Epithelial cell of proximal tubule (primary cell): ENCODE results near the gene PTPRA. TPM values are rescaled to one million over a fixed set of nuclear protein-coding genes. Genes with fewer than 3 reads are reported as not detected.

Experiments used
- DNase-seq: peaks from one replicate; pipeline ENCODE4 v3.0.0-alpha.2; 2011; ENCODE audit warnings: low read depth
- H3K4me3 ChIP-seq: 2 replicates; pipeline ENCODE4 v1.5.1; 2011; ENCODE audit warnings: low read depth, mild to moderate bottlenecking, low read length
- total RNA-seq: library from RNA; depleted of rRNA; stranded (reverse); fragments of >200 nt; gene quantifications from 2 replicates; pipeline ENCODE4 v1.2.3, GENCODE V29; 2015
- TF ChIP-seq, protein P1 (sequence below): conservative IDR thresholded peaks from 2 replicates; pipeline ENCODE4 v1.5.1; 2012; ENCODE audit warnings: low read depth, mild to moderate bottlenecking, low read length

PTPRA gene
- total RNA-seq, 1 donor from 2014 or later = 40.8 TPM

DNA sequence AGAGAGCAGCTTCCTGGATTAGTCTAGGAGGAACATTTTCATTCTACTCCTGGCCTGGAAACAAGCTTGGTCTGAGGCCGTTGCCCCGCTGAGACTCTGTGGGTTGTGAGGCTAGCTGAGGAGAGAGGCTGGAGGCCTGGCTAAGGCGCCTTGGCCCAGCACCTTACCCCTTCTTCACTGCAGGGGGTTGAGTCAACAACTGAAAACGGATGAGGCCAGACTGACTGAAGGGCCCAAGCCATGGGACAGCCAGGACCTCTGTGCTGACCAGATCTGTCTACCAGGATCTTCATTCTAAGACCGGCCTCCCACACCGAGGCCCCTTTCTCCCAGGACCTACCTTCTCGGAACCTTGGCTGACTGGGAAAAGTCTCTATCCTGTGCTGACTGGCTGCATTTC lies 214.8 kb downstream of the PTPRA start:
- TF ChIP-seq, protein P1, sequence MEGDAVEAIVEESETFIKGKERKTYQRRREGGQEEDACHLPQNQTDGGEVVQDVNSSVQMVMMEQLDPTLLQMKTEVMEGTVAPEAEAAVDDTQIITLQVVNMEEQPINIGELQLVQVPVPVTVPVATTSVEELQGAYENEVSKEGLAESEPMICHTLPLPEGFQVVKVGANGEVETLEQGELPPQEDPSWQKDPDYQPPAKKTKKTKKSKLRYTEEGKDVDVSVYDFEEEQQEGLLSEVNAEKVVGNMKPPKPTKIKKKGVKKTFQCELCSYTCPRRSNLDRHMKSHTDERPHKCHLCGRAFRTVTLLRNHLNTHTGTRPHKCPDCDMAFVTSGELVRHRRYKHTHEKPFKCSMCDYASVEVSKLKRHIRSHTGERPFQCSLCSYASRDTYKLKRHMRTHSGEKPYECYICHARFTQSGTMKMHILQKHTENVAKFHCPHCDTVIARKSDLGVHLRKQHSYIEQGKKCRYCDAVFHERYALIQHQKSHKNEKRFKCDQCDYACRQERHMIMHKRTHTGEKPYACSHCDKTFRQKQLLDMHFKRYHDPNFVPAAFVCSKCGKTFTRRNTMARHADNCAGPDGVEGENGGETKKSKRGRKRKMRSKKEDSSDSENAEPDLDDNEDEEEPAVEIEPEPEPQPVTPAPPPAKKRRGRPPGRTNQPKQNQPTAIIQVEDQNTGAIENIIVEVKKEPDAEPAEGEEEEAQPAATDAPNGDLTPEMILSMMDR = no peak
- no peak overlapping the region for H3K4me3 ChIP-seq
- DNase-seq = no peak

Other genes starting within 250 kb of the PTPRA start
- gene NOP56, start 220.8 kb upstream of the PTPRA start, total RNA-seq = 172 and 318 TPM in 2 replicates
- 99.3 and 123 TPM in 2 replicates for gene IDH3B, start 209.3 kb upstream of the PTPRA start, total RNA-seq
- 0.36 and 2.5 TPM in 2 replicates for gene EBF4, start 180.7 kb upstream of the PTPRA start, total RNA-seq
- 38.1 and 39.6 TPM in 2 replicates for gene CPXM1, start 72.9 kb upstream of the PTPRA start, total RNA-seq
- 1.1 TPM in 1 of 2 replicates, not detected in the other for gene C20orf141, start 58.5 kb upstream of the PTPRA start, total RNA-seq
- gene TMEM239, start 57.1 kb upstream of the PTPRA start, total RNA-seq = not detected in 2 replicates
- gene PCED1A, start 32.8 kb upstream of the PTPRA start, total RNA-seq = 12.2 and 37.5 TPM in 2 replicates
- gene VPS16, start 32.7 kb upstream of the PTPRA start, total RNA-seq = 18.1 and 19.2 TPM in 2 replicates
- not detected in 2 replicates for gene GNRH2, start 170.1 kb downstream of the PTPRA start, total RNA-seq
- gene MRPS26, start 172.6 kb downstream of the PTPRA start, total RNA-seq = 107 and 128 TPM in 2 replicates
- 0.43 TPM in 1 of 2 replicates, not detected in the other for gene OXT, start 198.1 kb downstream of the PTPRA start, total RNA-seq
- not detected in 2 replicates for gene AVP, start 211.2 kb downstream of the PTPRA start, total RNA-seq